ENCODE measurements around the gene FDX1. TPM values are rescaled to one million over a fixed set of nuclear protein-coding genes. Genes with fewer than 3 reads are reported as not detected.
A peak's percentile ranks its signal among the peaks of the same experiment; 100 is the strongest.

Gene FDX1
- total and polyA plus RNA-seq, 2 of the 13 experiments (the other 11 are each of a cell fraction or from before 2014, with no cell fraction given): 4.5 to 13.1 TPM

- no peaks in the 10 kb centered on the region for H3K9me3 ChIP-seq (ENCODE audit: low read length)
- FAIRE-seq: peak; percentile 47
- H2AFZ ChIP-seq (ENCODE audit: low read length): peak overlapping the region; percentile 3
- no peaks in the 10 kb centered on the region; a peak in 1 of 5 replicates for H3K27me3 ChIP-seq (ENCODE audit: control insufficient read depth in 1 of 2, insufficient read depth in 2 of 2, low read length in 2 of 2)
- ChIA-PET CTCF (ENCODE audit: low intra/inter-chr PET ratio, low total read pairs) (no interaction called here), POLR2A (interaction anchor here (0.6 to 1.5 kb wide), 5 partner anchors 9 to 338 kb away, joined by 3 to 6 read pairs (median 4); no protein-coding TSS in a partner anchor)
- ATAC-seq: peak; percentile 73
- H3K9ac ChIP-seq (ENCODE audit: insufficient read depth, low read depth, low read length): peak overlapping the region; percentile 88
- BruUV-seq (replicated peaks): TSS peak; percentile 55
- intact Hi-C loops (cut with micrococcal nuclease; ENCODE audit: unreplicated experiment) (loop anchor here (1.0 to 10.0 kb wide), 4 partner anchors 133 to 483 kb away; partner anchors contain the start of genes RDX and ZC3H12C), in situ Hi-C loops (cut with HindIII; ENCODE audit: extremely low pct_ligation_motif_present, low pct_unique_long_range_greater_than_20kb) (loop anchor here (5.0 kb wide), 1 partner anchor 228 kb away; no protein-coding TSS in a partner anchor)
- DNase-seq (ENCODE audit: low spot score): peak; percentile 47
- H3K4me3 ChIP-seq (replicated peaks in 1 of 3; ENCODE audit: insufficient read depth in 1 of 3, low read depth in 2 of 3, low read length in 3 of 3): peak overlapping the region; percentile 61 to 96 (median 91)
- H3K4me1 ChIP-seq (ENCODE audit: insufficient read depth, low read length): peaks cover 26% of the 10 kb centered on the region
- no peaks in the 10 kb centered on the region for H3K36me3 ChIP-seq (replicated peaks in 1 of 2; ENCODE audit: control insufficient read depth in 1 of 2, insufficient read depth in 2 of 2, low read length in 2 of 2)
- peak overlapping the region; percentile 80 for H3K4me2 ChIP-seq (ENCODE audit: low read depth, low read length)
- WGBS (ENCODE audit: low lambda C conversion rate): under 1% methylated on average over 20 of the region's 51 CpGs
- peak overlapping the region; percentile 80 for H3K27ac ChIP-seq (ENCODE audit: extremely low read length, insufficient read depth, low read length)
- peaks cover 6% of the 10 kb centered on the region; the same call in 1 of the 2 replicates for H4K20me1 ChIP-seq (ENCODE audit: insufficient read depth, low read length)
- peaks cover 43% of the 10 kb centered on the region for H3K79me2 ChIP-seq (ENCODE audit: insufficient read depth, low read length)
- TF ChIP-seq RBFOX2 (IDR thresholded peaks at IDR 0.05; ENCODE audit: low read depth, low read length) (peak; percentile 70), ZNF598 (CRISPR knock-in tag; IDR thresholded peaks at IDR 0.05; ENCODE audit: borderline replicate concordance) (0 out of 2 replicates have a peak, but pooled peaks have one; percentile 41), ZNF670 (CRISPR knock-in tag; IDR thresholded peaks at IDR 0.05; ENCODE audit: borderline replicate concordance) (0 out of 2 replicates have a peak, but pooled peaks have one; percentile 29), ZNF501 (CRISPR knock-in tag; IDR thresholded peaks at IDR 0.05) (0 out of 2 replicates have a peak, but pooled peaks have one; percentile 48), MAX (IDR thresholded peaks at IDR 0.05) (no peak), CENPBD1 (CRISPR knock-in tag; IDR thresholded peaks at IDR 0.05; ENCODE audit: borderline replicate concordance, low read depth) (no peak), SAFB2 (CRISPR knock-in tag; IDR thresholded peaks at IDR 0.05; ENCODE audit: borderline replicate concordance, low read depth) (peak; percentile 59; the same call in 1 of the 2 replicates), CHD2 (IDR thresholded peaks at IDR 0.05; ENCODE audit: low read depth, low read length) (no peak), PHF21A (CRISPR knock-in tag; IDR thresholded peaks at IDR 0.05) (0 out of 2 replicates have a peak, but pooled peaks have one; percentile 21), ZNF292 (CRISPR knock-in tag; IDR thresholded peaks at IDR 0.05; ENCODE audit: borderline replicate concordance, low read depth) (peak; percentile 58; the same call in 1 of the 2 replicates), DMAP1 (CRISPR knock-in tag; IDR thresholded peaks at IDR 0.05) (peak; percentile 49; the same call in 1 of the 2 replicates), ZFP36 (IDR thresholded peaks at IDR 0.05; ENCODE audit: borderline replicate concordance, low read depth, low read length, partially characterized antibody) (no peak), BCL3 (CRISPR knock-in tag; IDR thresholded peaks at IDR 0.05) (peak; percentile 3; the same call in 1 of the 2 replicates), RELA (CRISPR knock-in tag; IDR thresholded peaks at IDR 0.05) (0 out of 2 replicates have a peak, but pooled peaks have one; percentile 21), ASH2L (IDR thresholded peaks at IDR 0.05; ENCODE audit: insufficient read length, low read depth, low read length) (peak; percentile 82), ZNF792 (CRISPR knock-in tag; IDR thresholded peaks at IDR 0.05) (0 out of 2 replicates have a peak, but pooled peaks have one; percentile 26), THRA (CRISPR knock-in tag; IDR thresholded peaks at IDR 0.05; ENCODE audit: borderline replicate concordance) (peak; percentile 80; the same call in 1 of the 2 replicates), NFKB2 (CRISPR knock-in tag; IDR thresholded peaks at IDR 0.05; ENCODE audit: borderline replicate concordance) (peak; percentile 1; the same call in 1 of the 2 replicates), ZNF776 (CRISPR knock-in tag; IDR thresholded peaks at IDR 0.05) (0 out of 2 replicates have a peak, but pooled peaks have one; percentile 59), ZNF547 (CRISPR knock-in tag; IDR thresholded peaks at IDR 0.05) (peak; percentile 69; the same call in 1 of the 2 replicates)
Observed at GRCh38 chr11:110430267-110431050, 711 bp downstream of the FDX1 start.

Measured in HepG2 (cell line).